GM12878 (cell line): ENCODE measurements around the gene N4BP2L2. TPM values are rescaled to one million over a fixed set of nuclear protein-coding genes. Genes with fewer than 3 reads are reported as not detected.

Experiments
- ATF7 ChIP-seq: fragments of 450-650 bp; IDR thresholded peaks from 2 replicates; pipeline ENCODE4 v1.6.1; 2016; ENCODE audit warnings: low read depth, mild to moderate bottlenecking
- BACH1 ChIP-seq: fragments of 450-650 bp; IDR thresholded peaks from 2 replicates; pipeline ENCODE4 v1.6.1; 2017; ENCODE audit warnings: mild to moderate bottlenecking, borderline replicate concordance
- BHLHE40 ChIP-seq, 2 experiments: fragments of 450-650 bp in 1 of 2; IDR thresholded peaks; 2 replicates each; pipeline ENCODE4 v1.6.1; 2011 to 2017; ENCODE audit warnings: low read depth in 2 of 2, borderline replicate concordance in 1 of 2, improper control_type of control experiment in 1 of 2, low read length in 1 of 2, mild to moderate bottlenecking in 1 of 2
- CBX5 ChIP-seq: sonication (generic); IDR thresholded peaks from 2 replicates; pipeline ENCODE4 v1.6.1; 2016; ENCODE audit warnings: low read depth, moderate library complexity, mild to moderate bottlenecking, inconsistent platforms
- CEBPB ChIP-seq, 2 experiments: fragments of 150-350 bp in 1 of 2; IDR thresholded peaks; 2 replicates each; pipeline ENCODE4 v1.6.1; 2012 to 2014; ENCODE audit warnings: low read depth in 2 of 2, low read length in 2 of 2, borderline replicate concordance in 1 of 2, inconsistent platforms in 1 of 2
- HDAC6 ChIP-seq: fragments of 200-600 bp; sonication (generic); IDR thresholded peaks from one replicate; pipeline ENCODE4 v1.8.0; 2017; ENCODE audit warnings: antibody characterized with exemption; ENCODE audit not compliant: unreplicated experiment
- LARP7 ChIP-seq: fragments of 450-650 bp; IDR thresholded peaks from 2 replicates; pipeline ENCODE4 v1.6.1; 2017; ENCODE audit warnings: mild to moderate bottlenecking
- PAX8 ChIP-seq: fragments of 450-650 bp; IDR thresholded peaks from 2 replicates; pipeline ENCODE4 v1.6.1; 2017; ENCODE audit warnings: mild to moderate bottlenecking, moderate library complexity
- RCOR1 ChIP-seq: conservative IDR thresholded peaks from 2 replicates; pipeline ENCODE4 v1.6.1; 2012; ENCODE audit warnings: low read depth, low read length, improper control_type of control experiment
- REST ChIP-seq: IDR thresholded peaks from 2 replicates; pipeline ENCODE4 v1.6.1; 2012; ENCODE audit warnings: mild to moderate bottlenecking, low read depth, low read length
- RFX5 ChIP-seq: IDR thresholded peaks from 2 replicates; pipeline ENCODE4 v1.6.1; 2011; ENCODE audit warnings: low read depth, low read length, improper control_type of control experiment
- SUPT20H ChIP-seq: IDR thresholded peaks from 2 replicates; pipeline ENCODE4 v1.6.1; 2011; ENCODE audit warnings: low read depth, mild to moderate bottlenecking, low read length, moderate library complexity, borderline replicate concordance; ENCODE audit not compliant: control insufficient read depth
- TCF3 ChIP-seq: IDR thresholded peaks from 2 replicates; pipeline ENCODE4 v1.6.1; 2012; ENCODE audit warnings: low read depth, mild to moderate bottlenecking, low read length, borderline replicate concordance; ENCODE audit not compliant: insufficient read depth
- ZNF207 ChIP-seq: fragments of 450-650 bp; IDR thresholded peaks from 2 replicates; pipeline ENCODE4 v1.6.1; 2014; ENCODE audit warnings: antibody characterized with exemption, mild to moderate bottlenecking, borderline replicate concordance
- polyA plus RNA-seq, 11 experiments: library from polyadenylated mRNA; depleted of rRNA in 4 of 11; unstranded in 6 of 11; stranded (reverse) in 5 of 11; fragments of >200 nt; fragmentation: Nextera tagmentation in 4 of 11; fragmentation: Illumina TruSeq in 1 of 11; extraction: Ambion mirVana in 4 of 11; extraction: Trizol in 1 of 11; gene quantifications; 1 replicate in 1 of 11; 2 replicates in 10 of 11; pipeline versions ENCODE4 v1.2.1 to v1.2.3, GENCODE V29; 2011 to 2016; ENCODE audit warnings: inconsistent platforms in 2 of 11, missing spikeins in 2 of 11, low read depth in 1 of 11
- total RNA-seq, 4 experiments: library from RNA; depleted of rRNA in 3 of 4; stranded (reverse); fragments of >200 nt in 3 of 4; fragmentation: Illumina TruSeq in 1 of 4; extraction: Trizol in 1 of 4; gene quantifications; 2 replicates each; pipeline versions ENCODE4 v1.2.1 to v1.2.3, GENCODE V29; 2013 to 2021

N4BP2L2 gene
- total and polyA plus RNA-seq, 10 of the 15 experiments (the other 5 are each of a cell fraction or from before 2014, with no cell fraction given), result 41.7 to 87.1 (median 61.2) TPM

GRCh38 chr13:32426191-32426989 lies 112.2 kb downstream of the N4BP2L2 start (continued):
- TF ChIP-seq REST (no peak), PAX8 (no peak), CEBPB (IDR thresholded peaks at IDR 0.05; ENCODE audit: borderline replicate concordance in 1 of 2, low read depth in 2 of 2, low read length in 2 of 2) (no peak), RCOR1 (0 out of 2 replicates have a peak, but pooled peaks have one; percentile 54), SUPT20H (no peak), CBX5 (0 out of 2 replicates have a peak, but pooled peaks have one; percentile 4), ATF7 (no peak), LARP7 (0 out of 2 replicates have a peak, but pooled peaks have one; percentile 39), ZNF207 (no peak), RFX5 (no peak), HDAC6 (no peak), BHLHE40 (IDR thresholded peaks at IDR 0.05; ENCODE audit: borderline replicate concordance in 1 of 2, low read depth in 2 of 2, low read length in 1 of 2) (peak; percentile 63 to 86), TCF3 (no peak; the same call in 1 of the 2 replicates), BACH1 (no peak)
